Liver (tissue), 3 donors: Measurements from ENCODE around the gene SNCB.

Experiments used
- ATF3 ChIP-seq: IDR thresholded peaks from 2 replicates; pipeline ENCODE4 v1.6.1; 2016; ENCODE audit warnings: antibody characterized with exemption
- CTCF ChIP-seq: fragments of 150-350 bp; IDR thresholded peaks from 2 replicates; pipeline ENCODE4 v1.5.1; 2017; ENCODE audit warnings: improper control_type of control experiment, low read depth, low read length; ENCODE audit not compliant: missing input control
- FOXA1 ChIP-seq: IDR thresholded peaks from 2 replicates; pipeline ENCODE4 v1.6.1; 2016; ENCODE audit warnings: antibody characterized with exemption
- GABPA ChIP-seq, 2 donors: IDR thresholded peaks in 1 of 2; conservative IDR thresholded peaks in 1 of 2; 2 replicates each; pipeline ENCODE4 v1.6.1; 2016; ENCODE audit warnings: antibody characterized with exemption in 2 of 2, mild to moderate bottlenecking in 1 of 2, moderate library complexity in 1 of 2
- RAD21 ChIP-seq, 2 donors: IDR thresholded peaks; 2 replicates each; pipeline ENCODE4 v1.6.1; 2016; ENCODE audit warnings: antibody characterized with exemption in 2 of 2, mild to moderate bottlenecking in 2 of 2
- donor health status: healthy.
- donor health status: healthy.

GRCh38 chr5:176652136-176652535 is 21.8 kb upstream of the SNCB start:
- TF ChIP-seq CTCF (no peak), RAD21 (IDR thresholded peaks at IDR 0.05) (no peak), ATF3 (no peak), FOXA1 (no peak), GABPA (IDR thresholded peaks at IDR 0.05 in 1 of 2, conservative IDR thresholded peaks at IDR 0.05 in 1 of 2) (no peak)
